ENCODE results near the gene PDZRN4. TPM values are rescaled to one million over a fixed set of nuclear protein-coding genes. Genes with fewer than 3 reads are reported as not detected.
"Not testable (repeated sequence)": the region's sequence is repeated elsewhere in the genome, so short reads cannot be mapped to it uniquely, and the experiment has no call there.

The PDZRN4 gene
- total RNA-seq, 2 donors from 2014 or later: 0.35 to 3.5 TPM

GRCh38 chr12:41271489-41271888 lies 83.4 kb downstream of the PDZRN4 start:
- intact Hi-C loops (cut with DNase I): no loop called here
- no peak for TF ChIP-seq CTCF (IDR thresholded peaks at IDR 0.05)
- DNase-seq: no peak
- H3K9ac ChIP-seq (ENCODE audit: low read depth in 2 of 2, low read length in 2 of 2): no peak overlapping the region
- H3K27ac ChIP-seq: no peak overlapping the region
- no peaks in the 10 kb centered on the region for H3K4me1 ChIP-seq
- H3K9me3 ChIP-seq: no peaks in the 10 kb centered on the region
- no peaks in the 10 kb centered on the region for H3K36me3 ChIP-seq
- no peak overlapping the region for H3K4me3 ChIP-seq
- no peaks in the 10 kb centered on the region for H3K27me3 ChIP-seq

GRCh38 chr12:41274643-41275042 lies 86.5 kb downstream of the PDZRN4 start:
- no peak overlapping the region for H3K9ac ChIP-seq (ENCODE audit: low read depth in 2 of 2, low read length in 2 of 2)
- no peaks in the 10 kb centered on the region for H3K4me1 ChIP-seq
- no peaks in the 10 kb centered on the region for H3K36me3 ChIP-seq
- no peak for TF ChIP-seq CTCF (IDR thresholded peaks at IDR 0.05)
- no peaks in the 10 kb centered on the region for H3K27me3 ChIP-seq
- H3K27ac ChIP-seq: no peak overlapping the region
- intact Hi-C loops (cut with DNase I): loop anchor here (5.0 kb wide), 1 partner anchor 748 kb away; no protein-coding TSS in a partner anchor
- no peak overlapping the region for H3K4me3 ChIP-seq
- no peak for DNase-seq
- no peaks in the 10 kb centered on the region for H3K9me3 ChIP-seq

DNA sequence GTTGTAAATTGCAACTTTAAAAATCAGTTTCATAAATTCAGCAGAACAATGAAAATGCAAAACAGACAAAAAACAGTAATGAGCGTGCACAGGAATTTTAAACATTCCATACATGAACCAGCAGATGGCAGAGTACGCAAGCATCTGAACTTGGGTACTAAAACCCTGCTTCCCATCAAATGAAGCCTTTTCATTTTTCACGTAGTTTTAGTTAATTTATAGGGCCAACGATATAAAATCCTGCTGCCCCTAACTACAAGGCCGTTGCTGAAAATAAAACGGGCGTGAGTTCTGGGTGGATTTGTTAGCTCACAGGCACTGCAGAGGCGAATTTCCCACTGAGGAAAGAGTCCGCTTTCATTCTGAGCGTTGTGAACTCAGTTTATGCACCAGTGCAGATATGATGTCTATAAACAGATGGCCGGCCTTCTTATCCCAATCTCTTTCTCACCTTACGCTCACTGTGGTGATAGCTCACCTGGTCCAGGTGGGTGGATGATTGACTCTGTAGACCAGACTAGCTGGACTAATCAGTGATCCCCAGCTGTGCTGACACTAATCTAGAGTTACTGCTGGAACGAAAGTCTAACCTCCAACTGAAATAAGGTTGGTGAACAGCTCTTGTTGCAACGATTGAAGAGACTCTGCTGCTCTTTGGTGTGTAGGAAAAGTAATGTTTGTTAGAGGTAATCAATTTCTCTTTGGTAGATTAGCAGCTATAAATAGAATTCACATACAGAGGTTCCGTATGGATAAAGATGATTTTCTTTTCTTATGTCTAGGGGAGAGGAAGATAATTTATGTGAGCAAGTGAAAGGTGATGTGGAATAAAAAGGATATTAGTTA lies 89.2 kb downstream of the PDZRN4 start:
- DNase-seq: no peak
- intact Hi-C loops (cut with DNase I): loop anchor here (5.0 kb wide), 1 partner anchor 745 kb away; no protein-coding TSS in a partner anchor
- Histone ChIP-seq H3K27ac (no peak overlapping the region), H3K9ac (ENCODE audit: low read depth in 2 of 2, low read length in 2 of 2) (no peak overlapping the region), H3K36me3 (no peaks in the 10 kb centered on the region), H3K9me3 (no peaks in the 10 kb centered on the region), H3K27me3 (no peaks in the 10 kb centered on the region), H3K4me1 (no peaks in the 10 kb centered on the region), H3K4me3 (no peak overlapping the region)
- TF ChIP-seq CTCF (IDR thresholded peaks at IDR 0.05): peak; percentile 63

DNA sequence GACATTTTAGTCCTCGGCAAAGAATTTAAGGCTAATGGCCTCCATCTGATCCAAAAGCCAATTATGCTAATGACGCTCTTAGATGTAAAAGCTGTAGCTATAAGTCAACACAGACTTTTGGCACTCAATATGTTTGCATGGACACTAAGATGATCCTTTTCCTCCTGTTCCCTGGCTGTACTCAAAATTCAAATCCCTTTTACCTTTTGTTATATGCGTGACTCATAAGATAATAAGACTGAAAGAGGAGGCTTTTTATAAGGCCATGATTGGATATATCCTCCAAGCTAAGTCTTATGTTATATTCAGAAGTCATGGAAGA lies 89.8 kb downstream of the PDZRN4 start:
- no peaks in the 10 kb centered on the region for H3K9me3 ChIP-seq
- DNase-seq: no peak
- no peak overlapping the region for H3K4me3 ChIP-seq
- no peak overlapping the region for H3K9ac ChIP-seq (ENCODE audit: low read depth in 2 of 2, low read length in 2 of 2)
- H3K4me1 ChIP-seq: no peaks in the 10 kb centered on the region
- H3K27me3 ChIP-seq: no peaks in the 10 kb centered on the region
- intact Hi-C loops (cut with DNase I): loop anchor here (5.0 kb wide), 1 partner anchor 744 kb away; no protein-coding TSS in a partner anchor
- H3K36me3 ChIP-seq: no peaks in the 10 kb centered on the region
- no peak for TF ChIP-seq CTCF (IDR thresholded peaks at IDR 0.05)
- no peak overlapping the region for H3K27ac ChIP-seq

DNA sequence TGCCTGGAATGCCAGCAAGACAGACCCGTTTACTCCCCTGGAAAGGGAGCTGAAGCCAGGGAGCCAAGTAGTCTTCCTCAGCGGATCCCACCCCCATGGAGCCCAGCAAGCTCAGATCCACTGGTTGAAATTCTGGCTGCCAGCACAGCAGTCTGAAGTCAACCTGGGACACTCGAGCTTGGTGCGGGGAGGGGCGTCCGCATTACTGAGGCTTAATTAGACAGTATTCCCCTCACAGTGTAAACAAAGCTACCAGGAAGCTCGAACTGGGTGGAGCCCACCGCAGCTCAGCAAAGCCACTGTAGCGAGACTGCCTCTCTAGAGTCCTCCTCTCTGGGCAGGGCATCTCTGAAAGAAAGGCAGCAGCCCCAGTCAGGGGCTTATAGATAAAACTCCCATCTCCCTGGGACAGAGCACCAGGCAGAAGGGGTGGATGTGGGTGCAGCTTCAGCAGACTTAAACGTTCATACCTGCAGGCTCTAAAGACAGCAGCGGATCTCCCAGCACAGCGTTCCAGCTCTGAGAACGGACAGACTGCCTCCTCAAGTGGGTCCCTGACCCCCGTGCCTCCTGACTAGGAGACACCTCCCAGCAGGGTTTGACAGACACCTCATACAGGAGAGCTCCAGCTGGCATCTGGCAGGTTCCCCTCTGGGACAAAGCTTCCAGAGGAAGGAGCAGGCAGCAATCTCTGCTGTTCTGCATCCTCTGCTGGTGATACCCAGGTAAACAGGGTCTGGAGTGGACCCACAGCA lies 92.4 kb downstream of the PDZRN4 start:
- intact Hi-C loops (cut with DNase I); H3K9me3 ChIP-seq; H3K27me3 ChIP-seq; DNase-seq; H3K4me1 ChIP-seq; H3K4me3 ChIP-seq; H3K9ac ChIP-seq (ENCODE audit: low read depth in 2 of 2, low read length in 2 of 2); H3K36me3 ChIP-seq; H3K27ac ChIP-seq: not testable (repeated sequence)

- H3K4me3 ChIP-seq; H3K27ac ChIP-seq; intact Hi-C loops (cut with DNase I); H3K36me3 ChIP-seq; H3K4me1 ChIP-seq; DNase-seq; H3K9me3 ChIP-seq; H3K9ac ChIP-seq (ENCODE audit: low read depth in 2 of 2, low read length in 2 of 2); H3K27me3 ChIP-seq: not testable (repeated sequence)
Observed at GRCh38 chr12:41285470-41285869, 97.3 kb downstream of the PDZRN4 start.
